Measurements from ENCODE around the gene CAT.

Gene CAT

GRCh38 chr11:34404280-34404679 is 34.5 kb upstream of the CAT start:
- no peak for DNase-seq (ENCODE audit: low read depth, low spot score)
- no peak for TF ChIP-seq CTCF (IDR thresholded peaks at IDR 0.05; ENCODE audit: low read depth, low read length)
- no peak overlapping the region for H3K4me3 ChIP-seq (ENCODE audit: low read depth, low read length)
- in situ Hi-C loops (cut with HindIII; ENCODE audit: low sequenced_read_pairs) = no loop called here

- in situ Hi-C loops (cut with HindIII; ENCODE audit: low sequenced_read_pairs) = no loop called here
- no peak for TF ChIP-seq CTCF (IDR thresholded peaks at IDR 0.05; ENCODE audit: low read depth, low read length)
- DNase-seq (ENCODE audit: low read depth, low spot score) = peak; percentile 20
- H3K4me3 ChIP-seq (ENCODE audit: low read depth, low read length) = no peak overlapping the region
These were observed 33.5 kb upstream of the CAT start for GRCh38 chr11:34405079-34405858.

GRCh38 chr11:34406413-34406812 is 32.3 kb upstream of the CAT start:
- no peak overlapping the region for H3K4me3 ChIP-seq (ENCODE audit: low read depth, low read length)
- no peak for DNase-seq (ENCODE audit: low read depth, low spot score)
- in situ Hi-C loops (cut with HindIII; ENCODE audit: low sequenced_read_pairs) = no loop called here
- no peak for TF ChIP-seq CTCF (IDR thresholded peaks at IDR 0.05; ENCODE audit: low read depth, low read length)

- no peak overlapping the region for H3K4me3 ChIP-seq (ENCODE audit: low read depth, low read length)
- no peak for TF ChIP-seq CTCF (IDR thresholded peaks at IDR 0.05; ENCODE audit: low read depth, low read length)
- no peak for DNase-seq (ENCODE audit: low read depth, low spot score)
- in situ Hi-C loops (cut with HindIII; ENCODE audit: low sequenced_read_pairs) = no loop called here
These were observed 31.5 kb upstream of the CAT start for GRCh38 chr11:34407121-34407813.

- no peak for TF ChIP-seq CTCF (IDR thresholded peaks at IDR 0.05; ENCODE audit: low read depth, low read length)
- in situ Hi-C loops (cut with HindIII; ENCODE audit: low sequenced_read_pairs) = no loop called here
- no peak for DNase-seq (ENCODE audit: low read depth, low spot score)
- no peak overlapping the region for H3K4me3 ChIP-seq (ENCODE audit: low read depth, low read length)
These were observed 30.1 kb upstream of the CAT start for GRCh38 chr11:34408580-34409172.

- no peak overlapping the region for H3K4me3 ChIP-seq (ENCODE audit: low read depth, low read length)
- TF ChIP-seq CTCF (IDR thresholded peaks at IDR 0.05; ENCODE audit: low read depth, low read length) = no peak
- no peak for DNase-seq (ENCODE audit: low read depth, low spot score)
- in situ Hi-C loops (cut with HindIII; ENCODE audit: low sequenced_read_pairs) = no loop called here
These were observed 27.6 kb upstream of the CAT start for GRCh38 chr11:34411111-34411510.
